IPS DF 19.7 (cell line): ENCODE measurements around the gene PPP1R16B.

Source experiments
- DNase-seq: peaks from one replicate; pipeline ENCODE4 v3.0.0-alpha.2; 2013; ENCODE audit warnings: low read depth, low spot score

The PPP1R16B gene

DNA sequence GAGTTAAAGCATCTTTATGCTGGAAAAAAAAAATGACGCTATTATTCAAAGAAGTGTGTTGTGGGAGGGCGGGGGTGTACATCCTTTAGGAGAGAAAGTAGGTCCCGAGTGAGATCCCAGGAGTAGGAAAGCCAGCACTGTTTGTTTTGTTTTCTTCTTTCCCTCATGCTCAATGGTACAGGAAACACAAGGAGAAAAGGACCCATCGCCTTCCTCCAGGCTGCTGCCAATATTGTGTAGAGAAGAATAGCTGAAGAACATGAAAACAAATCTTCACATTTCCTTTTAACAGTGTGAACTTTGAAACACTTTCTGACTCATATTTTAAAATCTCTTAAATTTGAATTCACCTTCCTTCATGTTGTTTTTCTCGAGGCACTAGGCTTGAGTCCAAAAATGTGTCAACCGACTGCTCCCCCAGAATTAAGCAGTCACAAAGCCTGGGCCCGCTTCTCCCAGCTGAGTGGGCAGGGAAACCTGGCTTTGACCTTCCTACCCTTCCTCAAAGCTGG, 22.3 kb downstream of the PPP1R16B start:
- no peak for DNase-seq

DNA sequence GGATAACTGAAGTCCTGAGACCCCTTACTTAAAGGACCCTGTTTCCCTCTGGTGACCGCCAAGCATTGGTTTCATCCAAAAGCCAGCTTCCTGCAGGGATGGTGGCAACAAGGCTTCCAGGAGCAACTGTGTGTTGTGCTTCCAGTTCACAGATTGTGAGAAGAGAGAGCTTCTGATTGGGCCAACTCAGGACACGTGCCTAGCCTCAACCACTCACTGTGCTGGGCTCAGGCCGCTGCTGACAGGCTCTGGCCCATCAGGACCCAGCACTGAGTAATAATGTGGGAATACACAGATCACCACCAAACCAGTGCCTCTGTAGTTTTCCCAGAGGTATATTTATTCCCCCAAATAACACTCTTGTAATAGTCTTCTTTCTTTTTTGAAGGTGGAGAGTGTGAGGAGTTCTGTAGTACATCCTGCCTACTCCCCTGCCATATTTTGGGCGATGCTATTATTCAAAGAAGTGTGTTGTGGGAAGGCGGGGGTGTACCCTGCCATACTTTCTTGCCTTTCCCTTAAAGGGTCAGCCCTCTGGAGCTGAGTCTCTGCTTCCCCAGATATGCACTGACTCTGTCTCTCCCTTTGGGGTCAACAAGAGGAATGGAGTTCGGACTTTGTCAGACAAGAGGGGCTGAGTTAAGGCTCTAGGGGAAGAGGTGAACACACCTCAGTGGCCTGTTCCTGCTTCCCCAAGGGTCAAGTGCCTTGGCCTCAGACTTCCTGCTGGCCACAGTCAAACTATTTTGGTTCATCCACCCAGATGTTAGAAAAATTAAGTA, 23.2 kb downstream of the PPP1R16B start:
- DNase-seq: no peak

DNA sequence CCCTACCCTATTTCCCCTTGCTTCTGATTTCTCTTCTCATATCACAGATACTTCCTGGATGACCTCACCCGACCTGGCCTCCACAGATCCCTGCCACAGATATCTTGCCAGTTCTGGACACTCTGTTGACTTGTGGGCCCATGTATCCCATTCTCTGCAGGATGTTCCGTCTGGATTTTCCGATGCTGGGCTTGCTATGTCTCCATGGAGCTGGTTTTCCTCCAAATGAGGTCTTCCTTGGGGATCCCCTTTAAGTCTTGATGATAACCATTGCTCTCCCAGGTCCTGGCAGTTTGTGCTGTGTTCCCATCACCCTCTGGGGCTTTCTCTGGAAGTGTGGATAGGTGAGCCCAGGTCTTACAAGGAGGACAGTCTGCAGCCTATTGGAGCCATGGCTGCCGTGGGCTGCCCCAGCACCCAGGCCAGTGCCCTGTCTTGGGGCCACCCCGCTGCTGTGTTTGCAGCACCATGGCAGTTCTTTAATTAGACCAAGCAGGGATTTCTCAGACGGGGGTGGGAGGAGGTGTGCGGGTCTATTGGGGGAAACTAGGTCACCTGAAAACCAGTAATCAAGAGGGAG, 23.9 kb downstream of the PPP1R16B start:
- no peak for DNase-seq

DNA sequence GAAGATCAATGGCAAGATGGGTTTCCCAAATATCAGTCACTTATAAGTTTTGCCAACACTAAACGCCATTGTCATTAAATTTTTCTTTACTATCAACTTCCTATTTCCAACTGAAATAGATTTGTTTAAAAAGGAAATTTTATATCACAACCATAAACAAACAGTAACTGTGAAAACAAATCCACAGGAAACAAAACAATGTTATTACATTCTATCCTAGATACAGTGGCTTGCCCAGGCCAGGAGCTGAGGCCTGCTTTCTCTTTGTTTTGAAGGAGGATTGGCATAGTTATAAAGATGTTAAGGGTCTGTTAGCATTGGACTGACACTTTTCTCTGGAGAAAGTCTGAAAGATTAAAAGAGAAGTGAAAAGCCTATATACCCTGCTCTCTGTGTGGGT, 24.9 kb downstream of the PPP1R16B start:
- DNase-seq: no peak

DNA sequence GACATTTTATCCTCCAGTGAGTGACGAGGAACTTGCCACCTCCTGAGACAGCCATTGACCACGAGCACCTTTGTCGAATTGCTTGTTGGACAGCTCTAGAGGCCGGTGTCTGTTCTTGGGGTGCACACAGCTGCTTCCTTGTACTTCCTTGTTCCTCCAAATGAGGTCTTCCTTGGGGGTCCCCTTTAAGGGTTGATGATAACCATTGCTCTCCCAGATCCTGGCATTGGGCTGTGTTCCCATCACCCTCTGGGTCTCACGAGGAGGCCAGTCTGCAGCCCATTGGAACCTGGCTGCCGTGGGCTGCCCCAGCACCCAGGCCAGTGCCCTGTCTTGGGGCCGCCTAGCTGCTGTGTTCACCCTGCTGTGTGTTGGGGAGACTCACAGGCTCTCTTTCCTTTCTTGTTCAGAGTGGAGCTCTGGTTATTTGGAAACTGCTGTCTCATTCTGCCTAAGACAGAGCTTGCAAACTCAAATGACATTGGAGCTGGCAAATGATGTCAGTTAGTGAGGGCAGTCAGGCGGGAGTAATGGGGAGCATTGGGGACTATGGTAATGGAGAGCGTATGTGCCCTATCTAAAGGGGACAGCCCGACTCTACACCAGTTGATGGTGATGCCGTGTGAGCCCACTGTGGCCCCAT, 25.7 kb downstream of the PPP1R16B start:
- DNase-seq: no peak

DNA sequence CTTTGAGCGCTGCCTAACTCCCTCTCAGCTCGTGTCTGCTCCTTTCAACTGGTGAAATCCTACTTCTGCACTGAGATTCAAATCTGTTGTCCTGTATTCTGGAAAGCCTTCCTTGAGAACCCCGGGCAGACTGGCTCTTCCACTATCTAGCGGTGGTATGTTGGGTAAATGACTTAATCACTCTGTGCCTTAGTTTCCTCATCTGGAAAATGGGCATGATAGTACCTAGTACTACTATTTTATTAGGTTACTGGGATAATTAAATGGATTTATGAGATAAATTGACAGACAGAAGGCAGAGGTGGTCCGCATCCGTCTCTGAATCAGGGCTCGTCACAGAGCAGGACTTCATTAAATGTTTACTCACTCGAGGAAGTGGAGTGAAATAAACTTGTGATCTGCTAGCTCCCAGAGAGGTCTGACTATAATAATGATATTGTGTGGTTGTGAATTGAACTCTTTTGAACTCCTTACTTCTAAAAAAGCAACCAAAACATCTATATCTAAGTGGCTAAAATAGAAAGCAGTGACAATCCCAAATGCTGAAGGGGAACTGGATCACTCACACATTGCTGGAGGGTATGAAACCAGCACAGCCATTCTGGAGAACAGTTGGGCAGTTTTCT, 26.6 kb downstream of the PPP1R16B start:
- no peak for DNase-seq

DNA sequence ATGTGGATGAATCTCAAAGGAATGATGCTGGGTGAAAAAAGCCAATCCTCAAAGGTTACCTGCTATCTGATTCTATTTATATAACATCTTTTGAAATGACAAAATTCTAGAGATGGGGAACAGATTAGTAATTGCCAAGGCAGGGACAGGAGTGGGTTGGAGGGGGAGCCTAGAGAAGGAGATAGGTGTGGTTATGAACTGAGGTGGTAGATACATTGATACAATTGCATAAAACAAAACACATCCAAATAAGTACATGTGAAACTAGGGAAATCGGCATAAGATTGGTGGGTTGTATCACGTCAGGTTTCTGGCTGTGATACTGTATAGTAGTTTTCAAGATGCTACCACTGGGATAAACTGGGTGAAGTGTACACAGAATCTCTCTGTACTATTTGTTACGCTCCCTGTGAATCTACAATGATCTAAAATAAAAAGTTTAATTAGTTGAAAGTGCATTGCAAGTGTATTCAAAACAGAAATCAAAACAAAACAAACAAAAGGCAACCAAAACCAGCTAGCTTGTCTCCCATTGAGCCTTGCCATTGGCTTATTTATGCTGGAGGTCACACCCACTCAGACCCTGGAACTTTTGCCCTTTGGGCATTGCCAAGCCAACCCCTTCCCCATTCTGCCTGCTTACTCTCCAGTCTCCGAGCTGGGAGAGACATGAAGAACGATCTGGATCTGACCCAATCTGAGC, 27.8 kb downstream of the PPP1R16B start:
- DNase-seq: no peak

DNA sequence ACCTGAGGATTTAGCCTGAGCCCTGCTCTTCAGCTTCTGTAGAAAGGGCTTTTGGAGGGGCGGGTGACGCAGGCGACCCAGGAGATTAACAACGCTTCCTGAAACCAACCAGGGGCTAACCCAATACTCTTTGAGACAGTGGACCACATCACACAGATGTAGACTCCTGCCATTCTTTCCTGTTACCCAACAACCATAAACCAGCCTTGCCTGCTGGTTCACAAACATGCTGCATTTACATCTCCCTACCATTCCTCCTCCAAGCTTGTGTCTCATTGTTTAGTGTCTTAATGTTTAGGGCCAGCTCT, 28.3 kb downstream of the PPP1R16B start:
- DNase-seq: no peak

DNA sequence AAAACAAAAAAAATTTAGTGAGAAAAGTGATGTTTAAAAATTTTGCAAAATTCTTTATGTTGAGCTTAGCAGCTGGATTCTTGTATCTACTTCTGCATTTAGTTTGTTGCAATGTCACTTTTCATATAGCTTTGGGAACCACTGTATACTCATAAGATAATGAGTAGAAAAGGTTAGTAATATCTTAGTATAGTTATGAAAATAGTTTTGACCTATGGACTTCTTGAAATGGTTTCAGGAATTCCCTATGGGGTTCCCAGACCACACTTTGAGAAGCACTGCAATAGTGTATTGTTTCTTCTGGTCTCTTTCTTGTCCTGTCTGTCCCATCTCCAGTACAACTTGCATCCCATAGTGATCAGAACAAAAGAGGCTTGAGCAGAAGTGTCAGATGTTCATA, 29.4 kb downstream of the PPP1R16B start:
- DNase-seq: no peak

DNA sequence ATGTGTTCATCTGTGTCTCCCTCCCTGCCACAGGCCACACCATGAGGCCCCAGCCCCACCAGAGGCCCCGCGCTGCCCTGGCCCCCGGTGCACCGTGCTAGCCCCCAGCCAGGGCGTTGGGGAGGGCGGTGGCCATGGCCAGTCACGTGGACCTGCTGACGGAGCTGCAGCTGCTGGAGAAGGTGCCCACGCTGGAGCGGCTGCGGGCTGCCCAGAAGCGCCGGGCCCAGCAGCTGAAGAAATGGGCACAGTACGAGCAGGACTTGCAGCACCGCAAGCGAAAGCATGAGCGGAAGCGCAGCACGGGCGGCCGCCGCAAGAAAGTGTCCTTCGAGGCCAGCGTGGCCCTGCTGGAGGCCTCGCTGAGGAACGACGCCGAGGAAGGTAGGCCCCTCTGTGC, 30.3 kb downstream of the PPP1R16B start:
- no peak for DNase-seq

DNA sequence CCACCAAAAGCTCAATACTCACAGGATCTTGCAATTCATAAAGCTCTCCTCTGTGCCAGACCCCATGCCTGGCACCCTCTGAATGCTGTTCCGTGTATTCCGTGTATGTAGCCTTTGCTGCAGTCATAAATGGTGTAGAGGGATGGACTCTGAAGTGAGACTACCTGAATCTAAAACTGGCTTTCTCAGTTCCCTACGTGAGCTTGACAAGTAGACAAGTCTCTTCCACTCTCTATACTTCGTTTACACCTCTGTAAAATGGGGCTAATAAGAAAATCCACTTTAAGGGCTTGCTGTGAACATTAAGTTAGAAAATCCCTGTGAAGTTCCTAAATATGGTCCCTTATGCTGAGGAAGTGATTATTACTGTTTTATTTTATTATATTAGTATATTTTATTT, 31.5 kb downstream of the PPP1R16B start:
- DNase-seq: no peak

DNA sequence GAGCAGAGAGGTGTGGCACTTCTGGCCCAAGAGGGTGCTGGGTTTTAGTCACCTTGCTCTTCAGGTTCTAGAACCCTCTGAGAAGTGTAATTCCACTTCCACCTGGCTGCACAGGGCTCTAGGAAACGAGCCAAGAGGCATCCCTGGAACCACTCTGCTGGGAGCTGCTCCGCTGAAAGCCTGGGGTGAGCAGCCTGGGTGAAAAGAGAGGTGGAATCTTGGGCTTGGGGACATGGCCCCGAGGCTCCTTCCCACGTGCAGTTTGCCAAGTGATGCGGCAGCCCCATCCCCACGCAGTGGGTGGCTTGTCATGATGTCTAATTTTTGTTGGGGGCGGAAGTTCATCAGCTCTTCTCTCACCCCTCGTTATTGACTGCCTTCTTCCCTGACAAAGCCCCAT, 32.8 kb downstream of the PPP1R16B start:
- no peak for DNase-seq

DNA sequence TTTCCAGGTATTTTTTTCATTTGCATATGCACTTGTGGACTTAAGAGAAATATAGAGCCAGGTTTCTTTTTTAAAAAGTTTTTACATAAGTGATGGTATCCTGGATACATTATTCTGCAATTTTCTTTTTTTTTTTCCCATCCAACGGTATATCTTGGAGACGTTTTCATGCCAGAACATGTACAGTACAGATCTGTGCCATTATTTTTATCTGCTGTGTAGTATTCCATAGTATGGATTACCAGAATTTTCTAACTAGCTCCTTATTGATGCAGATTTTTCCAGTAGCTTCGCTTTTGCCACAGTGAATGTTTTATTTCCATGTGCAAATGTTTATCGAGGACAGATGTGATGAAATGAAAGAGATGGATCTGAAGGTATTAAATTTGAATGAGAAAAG, 34.1 kb downstream of the PPP1R16B start:
- no peak for DNase-seq

DNA sequence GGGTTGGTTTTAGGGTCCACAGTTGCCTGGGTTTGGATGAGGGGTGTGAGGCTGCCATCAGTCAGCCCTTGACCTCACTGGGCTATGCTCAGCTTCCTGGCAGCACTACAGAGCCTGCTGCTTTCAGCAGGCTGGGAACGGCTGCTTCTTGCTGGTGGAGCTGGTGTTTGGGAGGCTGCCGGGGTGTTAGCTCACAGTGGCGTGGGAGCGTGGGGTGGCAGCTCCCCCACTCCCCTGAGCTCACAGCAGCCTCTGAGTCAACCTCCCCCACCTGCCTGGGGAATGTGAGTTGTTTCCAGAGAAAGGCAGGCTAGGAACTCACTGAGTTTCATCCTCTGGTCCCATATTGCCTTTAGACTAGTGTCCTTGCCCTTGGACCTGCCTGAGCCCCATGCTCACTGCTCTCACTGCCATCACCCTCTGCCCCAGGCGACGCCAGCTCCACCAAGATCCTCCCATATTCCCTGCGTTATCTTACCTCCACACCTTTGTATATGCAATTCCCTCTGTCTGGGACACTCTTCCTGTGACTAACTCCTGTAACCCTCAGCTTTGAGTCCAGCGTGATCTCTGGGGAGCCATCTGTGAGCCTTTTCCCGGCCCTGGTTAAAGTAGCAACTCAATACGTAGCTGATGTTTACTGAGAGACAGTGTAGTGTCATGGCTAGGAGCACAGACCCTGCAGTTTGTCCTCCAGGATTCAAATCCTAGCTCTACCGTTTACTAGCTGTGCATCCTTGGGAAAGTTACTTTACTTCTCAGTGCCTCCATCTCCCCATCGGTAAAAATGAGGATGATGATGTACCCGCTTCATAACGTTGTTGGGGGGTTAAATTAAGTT, 34.8 kb downstream of the PPP1R16B start:
- DNase-seq: no peak

DNA sequence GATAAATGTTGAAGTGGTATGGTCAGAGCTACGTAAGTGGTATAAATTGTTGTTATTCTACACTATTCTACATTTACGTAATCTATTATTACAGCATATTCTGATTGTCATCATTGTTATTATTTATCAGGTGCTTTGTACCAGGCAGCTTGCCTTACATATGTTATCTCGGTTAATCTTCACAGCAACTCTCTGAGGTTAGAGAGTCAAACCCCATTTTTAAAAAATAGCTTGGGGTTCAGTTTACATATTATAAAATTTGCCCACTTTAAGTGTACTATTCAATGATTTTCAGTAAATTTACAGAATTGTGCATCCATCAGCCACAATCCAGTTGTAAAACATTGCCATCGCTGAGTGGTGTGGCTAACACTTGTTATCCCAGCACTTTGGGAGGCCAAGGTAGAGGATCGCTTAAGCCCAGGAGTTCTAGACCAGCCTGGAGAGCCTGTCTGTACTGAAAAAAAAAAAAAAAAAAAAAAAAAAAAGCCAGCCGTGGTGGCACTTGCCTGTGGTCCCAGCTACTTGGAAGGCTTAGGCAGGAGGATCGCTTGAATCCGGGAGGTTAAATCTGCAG, 35.5 kb downstream of the PPP1R16B start:
- DNase-seq: no peak

DNA sequence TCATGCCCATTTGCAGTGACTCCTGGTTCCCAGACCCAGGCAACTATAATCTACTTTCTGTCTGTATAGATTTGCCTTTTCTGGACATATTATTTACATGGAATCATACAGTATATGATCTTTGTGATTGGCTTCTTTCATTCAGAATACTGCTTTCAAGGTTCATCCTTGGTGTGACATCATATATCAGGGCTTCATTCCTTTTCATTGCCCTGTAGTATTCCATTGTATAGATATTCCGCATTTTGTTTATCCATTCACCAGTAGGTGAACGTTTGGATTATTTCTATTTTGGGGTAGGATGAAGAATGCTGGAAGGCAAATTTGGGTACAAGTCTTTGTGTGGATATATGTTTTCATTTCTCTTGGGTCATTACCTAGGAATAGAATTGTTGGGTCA, 36.1 kb downstream of the PPP1R16B start:
- no peak for DNase-seq

DNA sequence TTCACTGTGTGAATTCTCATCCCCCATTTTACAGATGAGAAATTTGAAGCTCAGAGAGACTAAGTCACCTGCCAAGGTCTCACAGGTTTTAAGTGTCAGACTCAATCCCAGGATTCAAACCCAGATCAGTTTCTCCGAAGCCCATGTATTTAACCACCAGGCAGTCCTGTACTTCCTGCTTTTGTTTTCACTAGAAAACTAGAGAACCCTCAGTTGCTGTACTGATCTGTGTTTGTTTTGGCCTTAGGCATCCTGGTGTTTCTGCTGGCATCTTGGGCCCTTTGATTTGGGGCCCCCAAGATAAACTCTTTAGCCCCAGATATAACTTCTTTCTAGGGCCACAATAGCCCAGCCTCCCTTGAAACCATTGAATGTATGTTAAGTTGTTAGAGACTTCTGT, 36.5 kb downstream of the PPP1R16B start:
- DNase-seq: no peak

DNA sequence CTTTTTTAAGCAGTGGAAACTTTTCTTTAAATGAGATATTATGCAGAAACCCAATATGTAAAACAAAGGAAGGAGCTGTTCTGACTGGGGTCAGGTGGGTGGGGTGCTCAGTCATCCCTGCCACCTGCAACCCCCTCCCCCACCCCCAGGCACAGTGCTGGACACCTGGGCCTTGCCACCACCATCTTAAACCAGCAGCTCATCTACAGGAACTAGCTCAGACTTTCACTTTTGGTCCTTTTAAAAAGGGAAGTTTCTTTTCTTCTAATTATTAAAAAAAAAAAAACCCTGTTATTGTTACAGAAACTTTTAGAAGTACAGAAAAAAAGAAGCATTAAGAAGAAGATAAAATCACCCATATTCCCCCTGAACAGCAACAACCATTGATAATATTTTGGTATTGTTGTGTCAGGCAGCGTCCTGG, 37.1 kb downstream of the PPP1R16B start:
- no peak for DNase-seq

DNA sequence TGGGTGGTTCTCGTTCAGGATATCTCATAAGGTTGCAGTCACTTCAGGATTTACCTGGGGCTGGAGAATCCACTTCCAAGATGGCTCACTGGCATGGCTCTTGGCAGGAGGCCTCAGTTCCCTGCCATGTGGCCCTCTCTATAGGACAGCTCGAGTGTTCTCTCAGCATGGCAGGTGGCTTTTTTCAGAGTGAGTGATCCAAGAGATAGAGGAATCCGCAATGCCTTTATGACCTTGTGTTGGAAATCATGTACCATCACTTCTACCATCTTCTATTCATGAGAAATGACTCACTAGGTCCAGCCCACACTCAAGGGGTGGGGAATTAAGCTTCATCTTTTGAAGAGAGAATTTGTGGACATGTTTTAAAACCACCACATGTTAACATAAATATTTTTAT, 37.8 kb downstream of the PPP1R16B start:
- DNase-seq: no peak

DNA sequence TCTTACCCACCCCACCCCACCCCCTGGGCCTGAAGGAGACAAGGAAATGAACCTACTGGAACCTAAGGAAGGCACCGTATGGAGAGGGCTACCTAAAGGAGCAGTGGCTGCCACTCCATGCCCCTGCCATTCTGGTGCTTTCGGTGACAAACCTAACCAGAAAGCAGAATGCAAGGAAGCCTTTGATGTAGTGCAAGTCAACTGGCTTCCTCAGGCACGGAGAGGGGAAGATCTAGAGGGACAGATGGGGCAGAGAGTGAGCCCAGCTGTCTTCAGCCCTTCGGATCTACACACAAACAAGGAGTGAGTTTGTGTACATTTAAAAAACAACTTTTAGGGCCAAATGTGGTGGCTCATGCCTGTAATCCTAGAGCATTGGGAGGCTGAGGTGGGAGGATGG, 39.5 kb downstream of the PPP1R16B start:
- no peak for DNase-seq

DNA sequence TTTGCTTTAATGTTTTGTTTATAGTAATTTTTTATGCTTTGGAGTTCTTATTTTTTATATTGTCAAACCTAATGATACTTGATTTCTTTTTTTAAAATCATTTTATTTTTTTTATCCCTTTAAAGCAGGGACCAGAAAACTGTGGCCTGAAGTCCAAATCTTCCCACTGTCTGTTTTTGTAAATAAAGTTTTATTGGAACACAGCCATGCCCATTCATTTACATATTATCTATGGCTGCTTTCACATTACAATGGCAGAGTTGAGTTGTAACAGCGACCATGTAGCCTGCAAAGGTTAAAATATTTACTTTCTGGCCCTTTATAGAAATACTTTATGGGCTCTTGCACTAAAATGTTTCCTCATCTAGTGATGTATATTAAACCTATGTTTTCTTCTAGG, 42.3 kb downstream of the PPP1R16B start:
- DNase-seq: no peak
